GM18868 (cell line): ENCODE measurements around the gene MDM2.
"Not testable (repeated sequence)": the region's sequence is repeated elsewhere in the genome, so short reads cannot be mapped to it uniquely, and the experiment has no call there.

ENCODE experiments used
- ATAC-seq: cut with Tn5 transposase; IDR thresholded peaks from one replicate; pipeline ENCODE4 v1.9.1; 2021; ENCODE audit warnings: mild to moderate bottlenecking, moderate library complexity; ENCODE audit not compliant: unreplicated experiment

MDM2 gene

GRCh38 chr12:68824597-68825250, 16.7 kb downstream of the MDM2 start:
- no peak for ATAC-seq

GRCh38 chr12:68825569-68826217, 17.7 kb downstream of the MDM2 start:
- ATAC-seq: no peak

DNA sequence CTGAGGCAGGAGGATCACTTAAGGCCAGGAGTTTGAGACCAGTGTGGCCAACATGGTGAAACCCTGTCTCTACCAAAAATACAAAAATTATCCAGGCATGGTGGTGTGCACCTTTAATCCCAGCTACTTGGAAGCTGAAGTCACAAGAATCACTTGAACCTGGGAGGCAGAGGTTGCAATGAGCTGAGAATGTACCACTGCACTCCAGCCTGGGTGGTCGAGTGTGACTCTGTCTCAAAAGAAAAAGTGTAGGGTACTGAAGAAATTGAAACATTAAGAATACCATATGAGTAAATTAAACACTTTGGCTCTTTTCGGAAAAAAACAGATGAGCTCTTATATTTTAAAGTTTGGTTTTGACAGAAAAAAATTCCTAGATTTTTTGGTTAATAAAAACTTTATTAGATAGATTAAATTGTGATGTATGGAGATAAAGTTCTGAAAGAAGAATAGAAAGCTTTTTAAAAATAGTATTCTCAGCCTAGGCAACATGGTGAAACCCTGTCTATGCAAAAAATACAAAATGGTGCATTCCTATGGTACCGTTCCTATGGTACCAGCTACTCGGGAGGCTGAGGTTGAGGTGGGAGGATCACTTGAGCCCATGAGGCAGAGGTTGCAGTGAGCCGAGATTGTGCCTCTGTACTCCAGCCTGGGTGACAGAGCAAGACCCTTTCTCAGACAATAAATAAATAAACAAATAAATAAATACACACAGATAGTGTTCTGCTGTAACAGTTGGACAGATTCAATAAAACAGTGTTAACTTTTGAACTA, 20.1 kb downstream of the MDM2 start:
- no peak for ATAC-seq

DNA sequence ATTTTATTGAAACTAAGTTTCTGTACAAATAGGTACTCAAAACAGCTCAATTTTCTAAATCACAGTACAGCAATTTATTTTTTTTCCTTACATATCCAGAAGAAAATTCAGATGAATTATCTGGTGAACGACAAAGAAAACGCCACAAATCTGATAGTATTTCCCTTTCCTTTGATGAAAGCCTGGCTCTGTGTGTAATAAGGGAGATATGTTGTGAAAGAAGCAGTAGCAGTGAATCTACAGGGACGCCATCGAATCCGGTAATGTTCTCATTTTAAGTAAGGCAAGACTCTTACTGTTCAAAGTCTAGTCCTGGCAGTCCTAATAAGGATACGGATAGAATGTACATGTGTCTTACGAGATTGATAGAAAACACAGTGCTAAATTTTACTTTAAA, 20.7 kb downstream of the MDM2 start:
- no peak for ATAC-seq

- ATAC-seq: no peak
These were observed 23.3 kb downstream of the MDM2 start for GRCh38 chr12:68831272-68831671.

DNA sequence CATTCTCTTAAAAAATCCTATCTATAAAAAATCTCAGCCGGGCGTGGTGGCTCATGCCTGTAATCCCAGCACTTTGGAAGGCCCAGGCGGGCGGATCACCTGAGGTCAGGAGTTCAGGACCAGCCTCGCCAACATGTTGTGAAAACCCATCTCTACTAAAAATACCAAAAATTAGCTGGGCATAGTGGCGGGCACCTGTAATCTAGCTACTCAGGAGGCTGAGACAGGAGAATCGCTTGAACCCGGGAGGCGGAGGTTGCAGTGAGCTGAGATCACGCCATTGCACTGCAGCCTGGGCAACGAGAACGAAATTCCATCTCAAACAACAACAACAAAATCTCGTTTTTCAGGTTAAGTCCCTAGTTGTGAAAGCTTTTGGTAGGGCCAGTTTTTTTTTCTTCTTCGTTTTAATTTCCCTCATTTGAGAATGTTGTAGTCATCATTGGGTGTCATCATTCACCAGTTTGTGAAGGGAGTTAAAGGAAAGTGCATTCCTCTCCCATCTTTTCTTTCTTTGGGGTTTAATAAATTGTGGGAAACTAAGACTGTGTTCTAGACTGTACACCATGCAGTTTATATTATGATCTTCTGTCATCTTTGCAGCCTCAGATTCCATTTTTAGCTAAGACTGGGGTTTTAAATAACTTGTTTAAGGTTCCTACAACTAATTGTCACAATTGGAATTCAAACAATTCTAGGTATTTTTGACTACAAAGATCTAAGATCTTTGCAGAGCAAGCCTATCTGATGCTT, 23.9 kb downstream of the MDM2 start:
- no peak for ATAC-seq

DNA sequence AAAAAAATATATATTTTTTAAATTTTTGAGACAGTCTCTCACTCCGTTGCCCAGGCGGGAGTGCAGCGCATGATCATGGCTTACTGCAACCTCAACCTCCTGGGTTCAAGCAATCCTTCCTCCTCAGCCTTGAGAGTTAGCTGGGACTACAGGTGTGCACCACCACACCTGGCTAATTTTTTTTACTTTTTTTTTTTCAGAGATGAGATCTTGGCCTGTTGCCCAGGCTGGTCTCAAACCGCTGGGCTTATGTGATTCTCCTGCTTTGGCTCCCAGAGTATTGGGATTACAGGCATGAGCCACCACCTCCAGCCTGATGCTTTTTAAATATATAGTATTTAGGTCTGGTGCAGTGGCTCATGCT, 24.5 kb downstream of the MDM2 start:
- ATAC-seq: no peak

DNA sequence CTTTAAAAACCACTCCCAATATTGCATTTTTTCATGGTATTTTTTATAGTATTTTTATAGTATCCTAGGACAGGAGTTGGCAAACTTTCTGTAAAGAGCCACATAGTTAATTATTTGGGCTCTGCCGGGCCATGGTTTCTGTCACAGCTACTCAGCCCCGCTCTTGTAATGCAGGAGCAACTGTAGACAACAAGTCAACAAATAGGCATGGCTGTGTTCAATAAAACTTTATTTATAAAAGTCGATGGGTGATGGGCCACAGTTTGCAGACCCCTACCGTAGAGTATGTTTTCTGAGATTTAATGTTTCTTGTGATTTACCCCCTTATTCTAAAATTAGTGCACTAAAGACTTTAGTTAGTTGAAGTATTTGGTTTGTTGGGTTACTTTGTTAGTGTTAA, 25.5 kb downstream of the MDM2 start:
- no peak for ATAC-seq

- ATAC-seq: no peak
These were observed 27.4 kb downstream of the MDM2 start for GRCh38 chr12:68835333-68835908.

GRCh38 chr12:68837215-68837614, 29.2 kb downstream of the MDM2 start:
- no peak for ATAC-seq

DNA sequence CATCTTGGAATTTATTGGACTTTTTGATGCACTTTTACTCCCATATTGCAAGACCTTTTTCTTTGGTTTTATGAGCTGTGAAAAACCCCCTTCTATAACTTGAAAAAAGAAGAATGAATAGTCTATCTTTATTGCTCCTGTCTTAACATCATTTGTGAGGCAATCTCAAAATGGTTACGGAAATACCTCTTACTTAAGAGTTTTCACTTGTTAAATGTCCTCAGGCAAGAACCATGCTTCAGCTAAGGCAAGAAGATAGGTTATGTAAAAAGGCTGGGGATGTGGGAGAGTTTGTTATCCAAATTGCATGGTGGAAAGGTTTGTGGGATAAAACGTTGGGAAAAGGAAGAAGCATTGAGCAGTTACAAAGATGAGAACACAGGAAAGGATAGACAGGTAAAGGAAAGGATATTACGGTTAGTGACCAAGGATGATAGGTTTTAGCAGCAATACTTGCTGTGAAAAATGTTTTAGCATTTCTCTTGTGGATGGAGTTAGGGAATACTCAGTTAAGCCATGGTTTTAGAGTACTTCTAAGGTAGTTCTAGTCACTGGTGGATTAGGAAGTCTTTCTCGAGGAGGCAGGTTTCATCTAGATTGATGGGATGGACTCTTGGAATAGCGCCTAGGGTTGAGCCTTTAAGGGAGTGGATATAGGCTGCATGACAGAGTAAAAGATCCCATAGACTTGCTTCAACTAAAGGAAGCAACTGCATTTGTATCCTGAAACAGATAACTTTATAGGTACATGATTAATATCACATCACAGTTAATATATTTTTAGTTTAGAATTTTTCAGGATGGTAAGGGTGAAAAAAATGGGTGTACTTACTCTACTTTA, 30.3 kb downstream of the MDM2 start:
- no peak for ATAC-seq

GRCh38 chr12:68839183-68840147, 31.5 kb downstream of the MDM2 start:
- no peak for ATAC-seq

DNA sequence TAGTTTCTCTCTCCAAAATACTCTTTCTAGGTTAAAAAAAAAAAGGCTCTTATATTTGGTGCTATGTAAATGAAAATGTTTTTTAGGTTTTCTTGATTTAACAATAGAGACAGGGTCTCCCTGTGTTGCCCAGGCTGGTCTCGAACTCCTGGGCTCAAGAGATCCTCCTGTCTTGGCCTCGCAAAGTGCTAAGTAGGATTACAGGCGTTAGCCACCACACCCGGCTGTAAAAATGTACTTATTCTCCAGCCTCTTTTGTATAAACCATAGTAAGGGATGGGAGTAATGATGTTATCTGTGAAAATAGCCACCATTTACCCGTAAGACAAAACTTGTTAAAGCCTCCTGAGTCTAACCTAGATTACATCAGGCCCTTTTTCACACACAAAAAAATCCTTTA, 33.2 kb downstream of the MDM2 start:
- ATAC-seq: not testable (repeated sequence)

GRCh38 chr12:68841717-68842116, 33.7 kb downstream of the MDM2 start:
- no peak for ATAC-seq

DNA sequence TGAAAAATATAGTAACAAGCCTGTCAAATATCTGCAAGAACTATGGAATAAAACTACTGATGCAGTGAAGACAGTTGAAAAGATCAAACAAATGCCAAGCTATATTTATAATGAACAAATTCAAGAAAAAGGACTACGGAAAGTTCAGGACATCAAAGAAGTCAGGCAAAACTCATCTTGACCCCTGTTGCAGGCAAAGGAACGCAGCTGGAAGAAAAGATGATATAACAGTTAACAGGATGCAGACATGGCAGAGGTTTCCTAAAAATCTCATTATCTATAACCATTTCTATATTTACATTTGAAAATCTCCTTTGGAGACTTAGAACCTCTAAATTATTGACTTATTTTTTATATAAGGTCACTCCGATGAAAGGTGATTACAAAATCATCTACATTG, 34.1 kb downstream of the MDM2 start:
- no peak for ATAC-seq

DNA sequence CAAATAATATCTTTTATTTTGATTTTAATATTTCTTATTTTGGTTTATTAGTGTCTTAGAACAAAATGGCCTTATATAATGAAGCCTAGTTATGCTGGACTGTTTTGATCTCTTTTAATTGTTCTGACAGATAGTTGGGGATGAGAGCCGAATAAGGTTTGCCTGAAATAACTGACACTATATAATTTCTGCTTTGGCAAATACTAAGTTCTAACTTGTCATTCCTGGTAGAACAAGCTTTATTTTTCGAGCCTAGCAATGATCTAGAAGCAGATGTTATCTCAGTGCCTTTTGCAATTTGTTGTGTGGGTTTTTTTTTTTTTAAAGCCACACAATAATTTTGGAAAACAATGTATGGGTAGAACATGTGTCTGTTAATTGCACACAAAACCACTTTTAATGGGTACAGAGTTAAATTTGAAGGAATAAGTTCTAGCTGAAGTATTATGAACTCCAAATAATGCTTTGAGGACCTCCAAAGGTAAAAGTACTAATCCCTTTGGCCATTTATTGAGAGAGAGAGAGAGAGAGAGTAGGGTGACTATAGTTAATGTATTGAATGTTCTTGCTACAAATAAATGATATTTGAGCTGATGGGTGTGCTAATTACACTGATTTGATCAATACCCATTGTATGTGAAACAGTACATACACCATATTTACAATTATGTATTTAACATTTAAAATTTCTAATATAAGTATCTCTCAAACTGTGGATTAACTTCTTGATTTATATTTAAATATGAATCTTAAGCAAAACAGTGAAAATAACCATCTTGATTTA, 35.0 kb downstream of the MDM2 start:
- ATAC-seq: no peak

GRCh38 chr12:68844318-68844745, 36.4 kb downstream of the MDM2 start:
- ATAC-seq: no peak
